CD14-positive monocyte (primary cell): ENCODE measurements around the gene ADAMTS9. TPM values are rescaled to one million over a fixed set of nuclear protein-coding genes. Genes with fewer than 3 reads are reported as not detected.

Experiments
- DNase-seq, 3 donors: peaks; one replicate each; pipeline ENCODE4 v3.0.0-alpha.2; 2011 to 2022
- H2AFZ ChIP-seq: 2 replicates; pipeline ENCODE4 v1.6.0; 2012; ENCODE audit warnings: mild to moderate bottlenecking, low read depth, low read length, inconsistent platforms; ENCODE audit not compliant: insufficient read depth, poor library complexity, severe bottlenecking
- H3K27ac ChIP-seq, 2 donors: 1 replicate in 1 of 2; 2 replicates in 1 of 2; pipeline ENCODE4 v1.5.1; 2012 to 2013; ENCODE audit warnings: low read length in 2 of 2, control low read depth in 1 of 2, inconsistent platforms in 1 of 2, low read depth in 1 of 2, mild to moderate bottlenecking in 1 of 2
- H3K27me3 ChIP-seq, 2 donors: one replicate each; pipeline versions ENCODE4 v1.6.0 to v1.6.1; 2011 to 2013; ENCODE audit warnings: low read length in 2 of 2; ENCODE audit not compliant: control insufficient read depth in 2 of 2, insufficient read depth in 2 of 2
- H3K36me3 ChIP-seq, 2 donors: replicated peaks in 1 of 2; 1 replicate in 1 of 2; 2 replicates in 1 of 2; pipeline versions ENCODE4 v1.5.1 to v1.6.1; 2012 to 2013; ENCODE audit warnings: low read length in 2 of 2, control low read depth in 1 of 2, inconsistent platforms in 1 of 2, mild to moderate bottlenecking in 1 of 2; ENCODE audit not compliant: insufficient read depth in 2 of 2, control insufficient read depth in 1 of 2
- H3K4me1 ChIP-seq, 2 donors: 1 replicate in 1 of 2; 2 replicates in 1 of 2; pipeline versions ENCODE4 v1.5.1 to v1.6.1; 2012 to 2013; ENCODE audit warnings: low read length in 2 of 2, control low read depth in 1 of 2, inconsistent platforms in 1 of 2, mild to moderate bottlenecking in 1 of 2, moderate library complexity in 1 of 2; ENCODE audit not compliant: insufficient read depth in 2 of 2, control insufficient read depth in 1 of 2
- H3K4me2 ChIP-seq: replicated peaks from 2 replicates; pipeline ENCODE3; 2012; ENCODE audit warnings: low read length, moderate library complexity, mild to moderate bottlenecking; ENCODE audit not compliant: poor library complexity, severe bottlenecking; ENCODE audit errors: extremely low read depth
- H3K4me3 ChIP-seq, 3 experiments: fragments of 200-600 bp in 1 of 3; sonication (generic) in 1 of 3; replicated peaks in 1 of 3; 1 replicate in 2 of 3; 2 replicates in 1 of 3; pipeline ENCODE4 v1.5.1; 2011 to 2013; ENCODE audit warnings: low read length in 3 of 3, mild to moderate bottlenecking in 3 of 3, control low read depth in 2 of 3, low read depth in 2 of 3, inconsistent platforms in 1 of 3, moderate library complexity in 1 of 3
- H3K79me2 ChIP-seq: 2 replicates; pipeline ENCODE4 v1.6.0; 2012; ENCODE audit warnings: mild to moderate bottlenecking, control low read depth, inconsistent platforms, low read length, moderate library complexity; ENCODE audit not compliant: insufficient read depth
- H3K9ac ChIP-seq: 2 replicates; pipeline ENCODE4 v1.6.0; 2017; ENCODE audit warnings: low read length, mild to moderate bottlenecking; ENCODE audit not compliant: insufficient read depth, poor library complexity, severe bottlenecking
- H3K9me3 ChIP-seq, 2 donors: replicated peaks in 1 of 2; 1 replicate in 1 of 2; 2 replicates in 1 of 2; pipeline versions ENCODE4 v1.5.1 to v1.6.1; 2012 to 2013; ENCODE audit warnings: low read length in 2 of 2, control low read depth in 1 of 2; ENCODE audit not compliant: control insufficient read depth in 1 of 2, insufficient read depth in 1 of 2
- H4K20me1 ChIP-seq: 2 replicates; pipeline ENCODE4 v1.6.0; 2012; ENCODE audit warnings: mild to moderate bottlenecking, low read length, control low read depth, moderate library complexity; ENCODE audit not compliant: insufficient read depth
- H3K27ac Mint-ChIP-seq, 7 donors: one replicate each; pipeline ENCODE4 v1.8.0; 2020; ENCODE audit warnings: mild to moderate bottlenecking in 7 of 7, mixed read lengths in 7 of 7, moderate library complexity in 6 of 7, inconsistent platforms in 2 of 7
- H3K27me3 Mint-ChIP-seq, 3 donors: one replicate each; pipeline ENCODE4 v1.8.0; 2021 to 2022; ENCODE audit warnings: low read depth in 3 of 3, mild to moderate bottlenecking in 3 of 3, mixed read lengths in 3 of 3, moderate library complexity in 3 of 3, inconsistent platforms in 1 of 3
- H3K36me3 Mint-ChIP-seq, 2 donors: one replicate each; pipeline ENCODE4 v1.8.0; 2020; ENCODE audit warnings: mixed read lengths in 2 of 2, inconsistent platforms in 1 of 2, mild to moderate bottlenecking in 1 of 2
- H3K4me1 Mint-ChIP-seq: one replicate; pipeline ENCODE4 v1.8.0; 2020; ENCODE audit warnings: mild to moderate bottlenecking, mixed read lengths
- H3K4me3 Mint-ChIP-seq, 2 donors: one replicate each; pipeline ENCODE4 v1.8.0; 2020; ENCODE audit warnings: mild to moderate bottlenecking in 2 of 2, mixed read lengths in 2 of 2, moderate library complexity in 1 of 2
- H3K9me3 Mint-ChIP-seq, 7 donors: one replicate each; pipeline ENCODE4 v1.8.0; 2020 to 2022; ENCODE audit warnings: mixed read lengths in 7 of 7, mild to moderate bottlenecking in 6 of 7, moderate library complexity in 6 of 7, inconsistent platforms in 2 of 7
- CTCF ChIP-seq: fragments of 200-600 bp; IDR thresholded peaks from one replicate; pipeline ENCODE4 v1.8.0; 2022; ENCODE audit warnings: antibody characterized with exemption, mild to moderate bottlenecking
- WGBS: methylation state at CpG from one replicate; pipeline ENCODE4 v1.1.5; 2013; ENCODE audit warnings: missing lambda C conversion rate; ENCODE audit not compliant: insufficient coverage; 5-methylcytosine and 5-hydroxymethylcytosine counted together
- intact Hi-C, 2 donors: fragments of 100-400 bp; cut with micrococcal nuclease; formaldehyde crosslinking; loops; one replicate each; pipeline versions ENCODE4 v1.15.0 to v1.15.1; 2023
- polyA plus RNA-seq, 3 donors: library from polyadenylated mRNA; depleted of rRNA in 1 of 3; unstranded in 2 of 3; stranded (reverse) in 1 of 3; fragments of 300-500 nt in 2 of 3; fragments of >200 nt in 1 of 3; fragmentation: Illumina TruSeq in 2 of 3; gene quantifications; 1 replicate in 2 of 3; 2 replicates in 1 of 3; pipeline ENCODE4 v1.2.3, GENCODE V29; 2012 to 2021

The ADAMTS9 gene
- polyA plus RNA-seq, 3 donors, result not detected

DNA sequence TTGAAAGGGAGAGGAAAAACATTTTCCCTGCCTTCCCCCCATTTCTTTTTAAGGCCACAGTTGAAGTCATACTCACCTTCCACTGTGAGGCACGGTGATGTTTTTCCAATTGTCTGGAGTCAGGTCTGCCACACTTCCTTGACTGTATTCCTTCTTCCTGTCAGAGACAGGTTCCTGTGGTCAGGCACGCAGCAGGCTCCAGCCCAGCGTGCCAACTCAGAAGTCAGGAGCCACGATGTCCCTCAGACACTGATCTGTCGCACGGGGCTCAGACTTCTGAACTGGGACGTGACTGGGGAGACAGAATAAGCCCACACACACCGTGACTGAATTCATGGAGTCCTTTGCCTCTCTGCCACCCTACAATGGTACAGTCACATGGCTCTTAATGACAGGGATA, 41.2 kb upstream of the ADAMTS9 start:
- Histone ChIP-seq H4K20me1 (no peaks in the 10 kb centered on the region), H3K27ac (no peak overlapping the region), H3K9me3 (peaks cover 0 to 2% of the 10 kb centered on the region in 2 donors), H3K79me2 (no peaks in the 10 kb centered on the region), H2AFZ (no peak overlapping the region), H3K4me1 (no peaks in the 10 kb centered on the region), H3K4me2 (no peak overlapping the region), H3K27me3 (no peaks in the 10 kb centered on the region), H3K9ac (no peak overlapping the region), H3K36me3 (no peaks in the 10 kb centered on the region), H3K4me3 (no peak overlapping the region)
- Mint-ChIP-seq H3K4me3 (no peak overlapping the region), H3K36me3 (no peaks in the 10 kb centered on the region), H3K27ac (no peak overlapping the region), H3K4me1 (no peaks in the 10 kb centered on the region), H3K9me3 (peaks cover 0 to 7% (median 1%) of the 10 kb centered on the region in 7 donors), H3K27me3 (peaks cover 0 to 1% (median 0%) of the 10 kb centered on the region in 3 donors)
- DNase-seq, result no peak
- WGBS, result 74% methylated on average over 8 of the region's 8 CpGs
- intact Hi-C loops, result no loop called here
- TF ChIP-seq CTCF, result no peak

- Mint-ChIP-seq H3K27ac (no peak overlapping the region), H3K4me1 (no peaks in the 10 kb centered on the region)
Measured at GRCh38 chr3:64728428-64728827, 40.6 kb upstream of the ADAMTS9 start.

More at GRCh38 chr3:64728428-64728827, 40.6 kb upstream of the ADAMTS9 start:
- H3K27ac ChIP-seq, result no peak overlapping the region
- H4K20me1 ChIP-seq, result no peaks in the 10 kb centered on the region
- no peak for TF ChIP-seq CTCF
- no peaks in the 10 kb centered on the region for H3K4me1 ChIP-seq
- no peak for DNase-seq
- H3K9ac ChIP-seq, result no peak overlapping the region
- H3K79me2 ChIP-seq, result no peaks in the 10 kb centered on the region
- H3K9me3 Mint-ChIP-seq, result peaks cover 0 to 5% (median 0%) of the 10 kb centered on the region in 7 donors
- no peak overlapping the region for H3K4me3 Mint-ChIP-seq
- H3K27me3 Mint-ChIP-seq, result no peaks in the 10 kb centered on the region
- no peaks in the 10 kb centered on the region for H3K27me3 ChIP-seq
- H3K4me2 ChIP-seq, result no peak overlapping the region
- H3K4me3 ChIP-seq, result no peak overlapping the region
- H3K36me3 Mint-ChIP-seq, result no peaks in the 10 kb centered on the region
- no peak overlapping the region for H2AFZ ChIP-seq
- WGBS, result 74% methylated on average over 2 of the region's 4 CpGs
- intact Hi-C loops, result no loop called here
- no peaks in the 10 kb centered on the region for H3K36me3 ChIP-seq
- no peaks in the 10 kb centered on the region for H3K9me3 ChIP-seq
